Esophagus (tissue), 2 donors: ENCODE results near the gene SLC49A4. TPM values are rescaled to one million over a fixed set of nuclear protein-coding genes. Genes with fewer than 3 reads are reported as not detected.

Experiments used
- polyA plus RNA-seq, 2 donors: library from polyadenylated mRNA; stranded (reverse); fragments of 200-250 nt; gene quantifications; one replicate each; pipeline ENCODE4 v1.2.3, GENCODE V29; 2013
- donor health status: healthy with polysubstance abuse.
- donor health status: Bipolar disorder and iron deficiency.

SLC49A4 gene
- polyA plus RNA-seq, 2 donors = 10.1 to 14.3 TPM

Other genes with a start within 250 kb of the SLC49A4 start
- gene PARP9, start 230.8 kb upstream of the SLC49A4 start, polyA plus RNA-seq = 10 to 100 TPM; 17.1 to 20.0 TPM
- gene DTX3L, start 230.7 kb upstream of the SLC49A4 start, polyA plus RNA-seq = 1 to 10 TPM; 5.9 to 6.4 TPM
- gene PARP15, start 217.4 kb upstream of the SLC49A4 start, polyA plus RNA-seq = under 1 TPM; 0.46 to 0.94 TPM
- gene PARP14, start 114.2 kb upstream of the SLC49A4 start, polyA plus RNA-seq = 1 to 10 TPM; 5.4 to 6.6 TPM
- gene HSPBAP1, start 1.2 kb upstream of the SLC49A4 start, polyA plus RNA-seq = 1 to 10 TPM; 4.2 to 7.5 TPM
- gene SEMA5B, start 232.7 kb downstream of the SLC49A4 start, polyA plus RNA-seq = under 1 TPM; 0.19 to 0.28 TPM